EH (cell line): ENCODE measurements around the gene COL4A2.

Experiments used
- DNase-seq: peaks from one replicate; pipeline ENCODE4 v3.0.0-alpha.2; 2015; ENCODE audit warnings: low read depth

Gene COL4A2

GRCh38 chr13:110322126-110322827 lies 15.2 kb downstream of the COL4A2 start:
- no peak for DNase-seq

GRCh38 chr13:110322828-110323171 lies 15.7 kb downstream of the COL4A2 start:
- no peak for DNase-seq

- peak; percentile 95 for DNase-seq
Measured at GRCh38 chr13:110323172-110323891, 16.2 kb downstream of the COL4A2 start.

GRCh38 chr13:110324026-110324749 lies 17.1 kb downstream of the COL4A2 start:
- no peak for DNase-seq

GRCh38 chr13:110326263-110326904 lies 19.3 kb downstream of the COL4A2 start:
- peak; percentile 50 for DNase-seq

- DNase-seq = peak; percentile 84
Measured at GRCh38 chr13:110327051-110327721, 20.1 kb downstream of the COL4A2 start.

- DNase-seq = peak; percentile 38
Measured at GRCh38 chr13:110328573-110328972, 21.5 kb downstream of the COL4A2 start.

GRCh38 chr13:110329258-110329657 lies 22.2 kb downstream of the COL4A2 start:
- no peak for DNase-seq

- peak; percentile 70 for DNase-seq
Measured at GRCh38 chr13:110329798-110330461, 22.8 kb downstream of the COL4A2 start.

GRCh38 chr13:110330491-110331011 lies 23.5 kb downstream of the COL4A2 start:
- DNase-seq = peak; percentile 96

GRCh38 chr13:110331362-110331761 lies 24.3 kb downstream of the COL4A2 start:
- peak; percentile 84 for DNase-seq

- DNase-seq = peak; percentile 59
Measured at GRCh38 chr13:110332750-110333149, 25.7 kb downstream of the COL4A2 start.

GRCh38 chr13:110333837-110334236 lies 26.8 kb downstream of the COL4A2 start:
- no peak for DNase-seq

GRCh38 chr13:110334256-110334655 lies 27.2 kb downstream of the COL4A2 start:
- DNase-seq = peak; percentile 91

- DNase-seq = peak; percentile 65
Measured at GRCh38 chr13:110334841-110335490, 27.9 kb downstream of the COL4A2 start.

GRCh38 chr13:110336108-110336507 lies 29.0 kb downstream of the COL4A2 start:
- DNase-seq = no peak

GRCh38 chr13:110336681-110337080 lies 29.6 kb downstream of the COL4A2 start:
- peak; percentile 87 for DNase-seq

- DNase-seq = no peak
Measured at GRCh38 chr13:110337247-110337646, 30.2 kb downstream of the COL4A2 start.

- DNase-seq = peak; percentile 98
Measured at GRCh38 chr13:110338441-110339101, 31.5 kb downstream of the COL4A2 start.

- no peak for DNase-seq
Measured at GRCh38 chr13:110339263-110339662, 32.2 kb downstream of the COL4A2 start.
